AG04449 (cell line): ENCODE results near the gene RNF141.

Experiments used
- CTCF ChIA-PET: fragments of 350-600 bp; formaldehyde crosslinking; extraction: SDS; loops from one replicate; lab custom pipeline; 2021; ENCODE audit warnings: antibody characterized with exemption; lab: Yijun Ruan, JAX
- POLR2A ChIA-PET: fragments of 400-600, 350-600 bp; formaldehyde crosslinking; extraction: SDS; loops from one replicate; lab custom pipeline; 2020; ENCODE audit warnings: antibody characterized with exemption, inconsistent platforms; lab: Yijun Ruan, JAX
- DNase-seq: peaks from one replicate; pipeline ENCODE4 v3.0.0-alpha.2; 2010; ENCODE audit warnings: low read depth, low spot score
- H3K4me3 ChIP-seq: 2 replicates; pipeline ENCODE4 v1.5.1; 2011; ENCODE audit warnings: low read depth, mild to moderate bottlenecking, control low read depth, low read length
- CTCF ChIP-seq: IDR thresholded peaks from one replicate; pipeline ENCODE4 v1.5.1; 2011; ENCODE audit warnings: mild to moderate bottlenecking, moderate library complexity, low read length, control low read depth, inconsistent platforms; ENCODE audit not compliant: insufficient read depth; ENCODE audit errors: missing control alignments

Gene RNF141

GRCh38 chr11:10551845-10552352, 10.9 kb upstream of the RNF141 start:
- ChIA-PET POLR2A (no interaction called here), CTCF (interaction anchor here (3.5 kb wide), 1 partner anchor 11 kb away, joined by 30 read pairs; the partner anchor contains the start of gene RNF141)
- no peak for TF ChIP-seq CTCF
- no peak for DNase-seq
- H3K4me3 ChIP-seq = no peak overlapping the region

DNA sequence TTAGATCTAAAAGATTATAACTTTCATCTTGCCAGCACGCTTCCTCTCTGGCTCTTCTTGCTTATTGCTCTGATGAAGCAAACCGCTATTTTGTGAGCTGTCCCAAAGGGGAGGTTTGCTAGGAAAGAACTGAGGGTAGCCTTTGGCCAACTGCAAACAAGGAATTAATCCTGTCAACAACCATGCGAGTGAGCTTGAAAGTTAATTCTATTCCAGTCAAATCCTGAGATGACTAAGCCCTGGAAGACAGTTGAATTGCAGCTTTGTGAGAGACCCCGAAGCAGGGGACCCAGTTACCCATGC, 10.3 kb upstream of the RNF141 start:
- POLR2A ChIA-PET = no interaction called here
- CTCF ChIA-PET = interaction anchor here (1.2 to 3.5 kb wide), 2 partner anchors 10 to 84 kb away, joined by 3 to 30 read pairs; partner anchors contain the start of gene RNF141
- DNase-seq = no peak
- H3K4me3 ChIP-seq = no peak overlapping the region
- no peak for TF ChIP-seq CTCF

DNA sequence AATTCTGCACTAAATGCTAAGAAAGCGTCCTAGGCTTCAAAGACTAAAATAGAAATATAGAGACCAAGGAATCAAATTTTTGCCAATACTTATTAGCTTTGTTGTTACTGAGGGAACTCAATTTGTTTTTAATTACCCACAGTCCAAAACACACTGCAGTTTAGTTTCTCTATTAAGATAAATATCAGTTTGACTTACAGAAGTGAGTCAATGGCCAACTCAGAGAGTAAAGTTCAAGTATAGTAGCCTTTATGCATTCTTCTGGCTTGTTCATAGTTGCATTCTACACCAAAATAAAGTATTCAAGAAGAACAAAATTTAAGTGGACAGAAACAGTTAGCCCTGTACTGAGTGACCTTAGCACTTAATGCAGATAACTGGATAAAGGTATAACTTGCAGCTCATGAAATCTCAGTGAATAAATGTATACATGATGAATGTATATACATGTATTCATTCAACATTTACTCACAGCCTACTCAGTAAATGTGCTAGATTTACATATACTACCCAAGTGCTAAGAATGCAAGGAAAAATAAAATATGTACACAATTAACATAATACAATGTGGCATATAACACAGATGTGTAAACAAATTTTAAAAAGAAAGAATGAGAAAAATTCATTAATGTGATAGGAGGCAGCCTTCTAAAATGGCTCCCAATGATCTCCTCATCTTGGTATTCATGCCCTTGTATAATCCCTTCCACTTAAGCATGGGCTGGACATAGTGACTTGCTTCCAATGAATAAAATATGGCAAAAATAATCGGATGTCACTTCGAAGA, 9.7 kb upstream of the RNF141 start:
- CTCF ChIA-PET = interaction anchor here (1.2 to 3.5 kb wide), 2 partner anchors 10 to 85 kb away, joined by 3 to 30 read pairs; partner anchors contain the start of gene RNF141
- DNase-seq = no peak
- H3K4me3 ChIP-seq = no peak overlapping the region
- POLR2A ChIA-PET = no interaction called here
- TF ChIP-seq CTCF = no peak

- CTCF ChIA-PET = interaction anchor here (1.3 to 5.3 kb wide), 6 partner anchors 11 to 61 kb away, joined by 3 to 57 read pairs (median 4); no protein-coding TSS in a partner anchor
- H3K4me3 ChIP-seq = no peak overlapping the region
Observed at GRCh38 chr11:10544491-10545465, 3.8 kb upstream of the RNF141 start.

DNA sequence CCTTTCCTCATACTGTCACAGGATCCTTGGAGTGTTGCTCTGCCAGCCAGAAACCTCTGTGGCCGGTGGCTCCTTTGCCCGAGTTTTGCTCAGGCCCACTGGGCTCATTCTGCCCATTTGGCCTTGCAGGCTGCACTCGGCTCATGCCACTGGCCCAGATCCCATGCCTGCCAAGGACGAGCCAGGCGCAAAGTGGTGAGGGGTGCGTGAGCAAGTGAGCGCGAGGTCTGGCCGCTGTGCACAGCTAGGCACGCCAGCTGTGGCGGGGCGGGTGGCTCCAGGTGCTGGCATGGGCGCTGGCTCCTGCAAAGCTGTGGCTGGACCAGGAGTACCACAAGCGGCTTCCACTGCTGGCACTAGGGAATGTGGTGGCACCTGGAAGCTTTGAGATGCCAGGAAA, 2.8 kb upstream of the RNF141 start:
- no peak for DNase-seq
- H3K4me3 ChIP-seq = no peak overlapping the region
- POLR2A ChIA-PET = no interaction called here
- TF ChIP-seq CTCF = no peak
- CTCF ChIA-PET = interaction anchor here (1.3 to 5.3 kb wide), 3 partner anchors 11 to 23 kb away, joined by 4 to 57 read pairs (median 9); no protein-coding TSS in a partner anchor

More at GRCh38 chr11:10544491-10545465, 3.8 kb upstream of the RNF141 start:
- TF ChIP-seq CTCF = no peak
- POLR2A ChIA-PET = no interaction called here
- DNase-seq = no peak

DNA sequence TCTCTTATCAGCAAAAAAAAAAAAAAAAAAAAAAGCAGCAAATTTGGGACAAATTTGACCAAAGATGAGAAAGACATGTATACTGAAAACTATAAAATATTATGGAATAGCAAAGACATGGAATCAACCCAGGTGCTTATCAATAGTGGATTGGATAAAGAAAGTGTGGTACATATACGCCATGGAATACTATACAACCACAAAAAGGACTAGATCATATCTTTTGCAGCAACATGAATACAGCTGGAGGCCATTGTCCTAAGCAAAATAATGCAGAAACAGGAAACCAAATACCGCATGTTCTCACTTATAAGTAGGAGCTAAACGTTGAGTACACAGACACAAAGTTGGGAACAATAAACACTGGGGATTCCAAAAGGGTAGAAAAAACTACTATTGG, 1.8 kb upstream of the RNF141 start:
- DNase-seq = no peak
- H3K4me3 ChIP-seq = no peak overlapping the region
- ChIA-PET POLR2A (no interaction called here), CTCF (interaction anchor here (0.9 to 5.3 kb wide), 13 partner anchors 9 to 194 kb away, joined by 3 to 57 read pairs (median 20); no protein-coding TSS in a partner anchor)
- TF ChIP-seq CTCF = no peak
